D721Med (cell line): Measurements from ENCODE around the gene OAS2.

Experiments
- DNase-seq: peaks from one replicate; pipeline ENCODE4 v3.0.0; 2011; ENCODE audit warnings: low spot score; ENCODE audit not compliant: insufficient read length
- FAIRE-seq: peaks from 2 replicates; lab custom pipeline; 2011; peaks lifted over from hg19 to GRCh38; lab: Jason Lieb, UNC
- TF ChIP-seq, protein P1 (sequence below): IDR thresholded peaks from 2 replicates; pipeline ENCODE4 v1.5.1; 2012; ENCODE audit warnings: mild to moderate bottlenecking, control low read depth; ENCODE audit not compliant: insufficient read depth; ENCODE audit errors: missing control alignments

Gene OAS2

DNA sequence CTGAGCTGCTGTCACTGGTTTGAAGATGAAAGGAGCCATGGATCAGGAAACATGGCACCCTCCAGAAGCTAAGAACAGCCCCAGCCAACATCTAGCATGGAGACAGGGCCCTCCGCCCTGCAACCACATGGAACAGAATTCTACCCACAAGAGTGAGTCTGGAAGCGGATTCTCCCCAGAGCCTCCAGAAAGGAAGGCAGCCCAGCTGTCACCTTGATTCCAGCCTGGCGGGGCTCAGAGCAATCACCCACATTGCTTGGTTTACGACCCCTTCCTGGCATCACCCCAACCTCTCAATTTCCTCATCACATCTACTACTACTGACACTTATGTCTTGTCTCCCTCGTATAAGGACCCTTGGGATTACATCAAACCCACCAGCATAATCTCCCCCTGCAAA, 38.5 kb downstream of the OAS2 start:
- FAIRE-seq (no peak), DNase-seq (no peak)
- TF ChIP-seq, protein P1, sequence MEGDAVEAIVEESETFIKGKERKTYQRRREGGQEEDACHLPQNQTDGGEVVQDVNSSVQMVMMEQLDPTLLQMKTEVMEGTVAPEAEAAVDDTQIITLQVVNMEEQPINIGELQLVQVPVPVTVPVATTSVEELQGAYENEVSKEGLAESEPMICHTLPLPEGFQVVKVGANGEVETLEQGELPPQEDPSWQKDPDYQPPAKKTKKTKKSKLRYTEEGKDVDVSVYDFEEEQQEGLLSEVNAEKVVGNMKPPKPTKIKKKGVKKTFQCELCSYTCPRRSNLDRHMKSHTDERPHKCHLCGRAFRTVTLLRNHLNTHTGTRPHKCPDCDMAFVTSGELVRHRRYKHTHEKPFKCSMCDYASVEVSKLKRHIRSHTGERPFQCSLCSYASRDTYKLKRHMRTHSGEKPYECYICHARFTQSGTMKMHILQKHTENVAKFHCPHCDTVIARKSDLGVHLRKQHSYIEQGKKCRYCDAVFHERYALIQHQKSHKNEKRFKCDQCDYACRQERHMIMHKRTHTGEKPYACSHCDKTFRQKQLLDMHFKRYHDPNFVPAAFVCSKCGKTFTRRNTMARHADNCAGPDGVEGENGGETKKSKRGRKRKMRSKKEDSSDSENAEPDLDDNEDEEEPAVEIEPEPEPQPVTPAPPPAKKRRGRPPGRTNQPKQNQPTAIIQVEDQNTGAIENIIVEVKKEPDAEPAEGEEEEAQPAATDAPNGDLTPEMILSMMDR = no peak

DNA sequence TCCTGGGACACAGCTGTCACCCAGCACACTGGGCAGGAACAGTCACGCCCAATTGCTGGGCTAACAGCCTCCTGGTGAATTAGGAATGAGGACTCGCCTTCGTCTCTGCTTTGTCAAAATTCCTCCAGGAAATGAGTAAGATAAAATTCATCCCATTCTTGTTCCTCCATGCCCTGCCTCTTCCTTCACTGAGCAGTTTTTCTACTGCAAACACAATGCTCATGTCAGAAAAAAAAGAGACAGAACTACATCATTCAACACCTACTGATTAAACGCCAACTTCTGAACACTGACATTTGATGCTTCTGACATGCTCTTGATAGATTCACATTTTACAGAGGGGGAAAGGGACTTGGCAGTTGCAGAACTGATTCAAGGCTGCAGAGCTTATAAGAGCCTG, 40.7 kb downstream of the OAS2 start:
- TF ChIP-seq, protein P1 = no peak
- no peak for DNase-seq
- no peak for FAIRE-seq

DNA sequence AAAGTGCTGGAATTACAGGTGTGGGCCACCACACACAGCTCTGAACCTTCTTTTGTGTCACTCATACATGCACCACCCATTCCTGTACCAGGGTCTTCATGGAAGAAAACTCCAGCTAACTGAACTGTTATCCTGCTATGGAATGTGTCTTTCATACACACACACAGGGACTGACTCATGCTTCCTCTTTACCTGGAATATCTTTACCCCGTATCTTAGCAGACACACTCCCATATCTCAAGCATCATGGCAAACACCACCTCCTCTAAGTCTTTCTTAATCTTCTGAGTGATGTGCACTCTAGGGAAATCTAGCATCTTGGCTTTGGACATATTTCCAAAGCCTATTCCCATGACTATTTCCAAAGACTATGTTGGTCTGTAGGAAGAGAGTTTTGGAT, 43.2 kb downstream of the OAS2 start:
- TF ChIP-seq, protein P1 = no peak
- no peak for FAIRE-seq
- DNase-seq = no peak

DNA sequence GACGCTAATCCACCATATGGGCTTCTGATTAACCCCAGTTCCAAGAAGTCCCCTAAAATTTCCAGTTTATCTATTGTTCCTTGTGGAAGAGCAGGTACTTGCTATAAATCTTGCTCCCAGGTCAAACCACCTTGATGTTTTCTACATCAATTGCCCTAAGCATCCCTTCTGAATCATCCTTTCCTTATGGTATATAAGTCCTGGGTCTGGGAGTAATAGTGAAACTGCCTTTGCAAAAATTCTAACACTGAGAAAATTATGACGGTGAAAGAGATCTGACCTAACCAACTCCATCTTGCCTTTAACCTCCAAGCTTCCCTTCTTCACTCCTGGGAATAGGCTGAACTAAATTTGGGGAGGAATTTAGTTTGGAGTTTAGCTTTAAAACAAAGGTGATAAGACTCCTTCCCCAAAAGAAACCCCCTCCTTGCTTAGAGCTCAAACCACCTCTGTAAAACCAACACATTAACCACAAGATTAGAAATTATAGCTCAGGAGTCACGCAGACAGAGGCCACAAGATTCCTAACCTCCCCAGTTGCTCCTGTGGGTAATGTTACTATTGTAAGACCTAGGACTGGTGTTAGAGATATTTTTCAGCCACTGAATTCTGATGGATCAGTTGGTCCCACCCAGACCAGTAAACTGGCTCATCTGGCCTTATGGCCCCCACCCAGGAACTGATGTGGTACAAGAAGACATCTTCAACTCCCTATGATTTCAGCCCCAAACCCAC, 44.4 kb downstream of the OAS2 start:
- FAIRE-seq = no peak
- no peak for DNase-seq
- TF ChIP-seq, protein P1 = no peak

DNA sequence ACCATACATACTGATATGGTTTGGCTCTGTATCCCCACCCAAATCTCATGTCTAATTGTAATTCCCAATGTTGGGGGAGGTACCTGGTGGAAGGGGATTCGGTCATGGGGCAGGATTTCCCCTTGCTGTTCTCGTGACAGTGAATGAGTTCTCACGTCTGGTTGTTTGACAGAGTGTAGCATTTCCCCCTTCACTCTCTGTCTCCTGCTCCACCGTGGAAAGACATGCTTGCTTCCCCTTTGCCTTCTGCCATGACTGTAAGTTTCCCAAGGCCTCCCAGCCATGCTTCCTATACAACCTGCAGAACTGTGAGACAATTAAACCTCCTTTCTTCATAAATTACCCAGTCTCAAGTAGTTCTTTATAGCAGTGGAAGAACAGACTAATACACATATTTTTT, 49.4 kb downstream of the OAS2 start:
- TF ChIP-seq, protein P1 = no peak
- no peak for DNase-seq
- no peak for FAIRE-seq

DNA sequence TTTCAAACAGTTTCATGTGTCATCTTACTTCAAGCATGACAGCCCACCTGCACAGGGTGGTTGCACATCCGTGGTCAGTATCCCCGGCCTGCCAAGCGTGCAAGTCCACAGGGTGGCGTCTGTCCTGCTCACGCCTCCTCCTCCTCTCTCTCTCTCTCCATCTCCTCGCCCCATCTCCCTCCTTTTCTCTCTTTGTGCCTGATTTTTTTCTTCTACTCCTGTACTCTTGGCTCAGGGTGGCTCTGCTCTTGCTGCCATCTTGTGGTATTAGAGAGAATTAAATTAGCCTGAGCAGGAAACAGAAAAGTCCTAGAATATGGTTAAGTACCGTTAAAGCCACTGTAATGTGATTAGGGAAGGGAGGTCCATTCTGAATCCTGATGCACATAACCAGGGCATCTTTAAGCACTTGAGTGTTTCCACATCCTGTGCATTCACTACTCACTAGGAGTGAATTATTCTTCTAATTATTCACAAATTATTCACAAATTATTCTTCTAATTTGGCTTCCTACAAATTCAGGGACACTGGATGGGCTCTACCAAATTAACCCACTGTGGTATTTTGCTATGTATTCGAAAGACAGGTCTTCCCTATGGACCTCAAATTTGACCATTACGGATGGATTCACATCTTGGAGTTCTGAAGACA, 52.7 kb downstream of the OAS2 start:
- peak; percentile 55 for FAIRE-seq
- no peak for DNase-seq
- TF ChIP-seq, protein P1 = peak; percentile 72

DNA sequence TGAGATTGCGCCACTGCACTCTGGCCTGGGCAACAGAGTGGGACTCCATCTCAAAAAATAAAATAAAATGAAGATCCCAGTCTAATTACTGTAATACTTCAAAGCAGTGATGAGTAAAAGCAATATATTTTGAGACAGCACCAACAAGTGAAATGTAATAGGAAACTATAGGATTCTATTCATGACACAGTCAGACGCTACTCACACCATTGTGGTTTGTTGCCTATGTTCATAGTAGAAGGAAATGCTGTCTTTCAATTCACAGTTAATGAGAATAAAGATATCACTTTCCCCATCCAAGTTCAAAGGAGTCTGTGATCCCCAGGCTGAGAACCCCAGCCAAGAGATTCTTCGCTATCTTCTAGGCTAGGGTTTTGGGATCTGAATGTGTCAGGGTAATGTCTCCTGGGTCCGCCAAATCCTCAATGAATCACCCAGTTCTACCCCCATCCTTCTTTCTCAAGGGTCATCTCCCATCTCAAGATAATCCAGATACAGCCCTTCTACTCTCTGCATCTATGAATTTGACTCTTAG, 61.7 kb downstream of the OAS2 start:
- FAIRE-seq (no peak), DNase-seq (no peak)
- TF ChIP-seq, protein P1 = no peak
